Measurements from ENCODE around the gene ZFYVE9.
"Not testable (repeated sequence)": the region's sequence is repeated elsewhere in the genome, so short reads cannot be mapped to it uniquely, and the experiment has no call there.

ZFYVE9 gene

DNA sequence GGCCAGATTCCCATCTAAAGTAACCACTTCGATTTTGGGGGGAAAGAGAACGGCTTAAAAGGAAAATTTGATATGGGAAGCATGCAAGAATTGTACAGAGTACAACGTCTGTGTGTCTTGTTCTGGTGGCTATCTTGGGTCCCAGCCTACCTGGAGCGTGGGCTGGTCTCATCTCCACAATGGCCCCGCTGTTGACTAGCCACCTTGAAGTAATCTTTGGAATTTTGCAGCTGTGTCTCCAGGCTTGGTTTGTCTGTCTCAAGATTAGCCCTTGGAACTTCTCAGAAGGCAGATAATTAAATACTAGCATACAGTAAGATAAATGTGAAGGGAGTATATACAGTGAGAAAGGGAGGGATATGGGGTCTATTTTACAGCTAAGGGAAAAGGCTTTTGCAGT is 225.4 kb downstream of the ZFYVE9 start:
- TF ChIP-seq, protein P1, sequence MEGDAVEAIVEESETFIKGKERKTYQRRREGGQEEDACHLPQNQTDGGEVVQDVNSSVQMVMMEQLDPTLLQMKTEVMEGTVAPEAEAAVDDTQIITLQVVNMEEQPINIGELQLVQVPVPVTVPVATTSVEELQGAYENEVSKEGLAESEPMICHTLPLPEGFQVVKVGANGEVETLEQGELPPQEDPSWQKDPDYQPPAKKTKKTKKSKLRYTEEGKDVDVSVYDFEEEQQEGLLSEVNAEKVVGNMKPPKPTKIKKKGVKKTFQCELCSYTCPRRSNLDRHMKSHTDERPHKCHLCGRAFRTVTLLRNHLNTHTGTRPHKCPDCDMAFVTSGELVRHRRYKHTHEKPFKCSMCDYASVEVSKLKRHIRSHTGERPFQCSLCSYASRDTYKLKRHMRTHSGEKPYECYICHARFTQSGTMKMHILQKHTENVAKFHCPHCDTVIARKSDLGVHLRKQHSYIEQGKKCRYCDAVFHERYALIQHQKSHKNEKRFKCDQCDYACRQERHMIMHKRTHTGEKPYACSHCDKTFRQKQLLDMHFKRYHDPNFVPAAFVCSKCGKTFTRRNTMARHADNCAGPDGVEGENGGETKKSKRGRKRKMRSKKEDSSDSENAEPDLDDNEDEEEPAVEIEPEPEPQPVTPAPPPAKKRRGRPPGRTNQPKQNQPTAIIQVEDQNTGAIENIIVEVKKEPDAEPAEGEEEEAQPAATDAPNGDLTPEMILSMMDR (IDR thresholded peaks at IDR 0.05; ENCODE audit: control insufficient read depth, insufficient read depth, low read depth, low read length, missing control alignments): no peak
- H3K4me3 ChIP-seq (ENCODE audit: control insufficient read depth, low read depth, low read length): no peak overlapping the region
- no peak for DNase-seq (ENCODE audit: low read depth)

DNA sequence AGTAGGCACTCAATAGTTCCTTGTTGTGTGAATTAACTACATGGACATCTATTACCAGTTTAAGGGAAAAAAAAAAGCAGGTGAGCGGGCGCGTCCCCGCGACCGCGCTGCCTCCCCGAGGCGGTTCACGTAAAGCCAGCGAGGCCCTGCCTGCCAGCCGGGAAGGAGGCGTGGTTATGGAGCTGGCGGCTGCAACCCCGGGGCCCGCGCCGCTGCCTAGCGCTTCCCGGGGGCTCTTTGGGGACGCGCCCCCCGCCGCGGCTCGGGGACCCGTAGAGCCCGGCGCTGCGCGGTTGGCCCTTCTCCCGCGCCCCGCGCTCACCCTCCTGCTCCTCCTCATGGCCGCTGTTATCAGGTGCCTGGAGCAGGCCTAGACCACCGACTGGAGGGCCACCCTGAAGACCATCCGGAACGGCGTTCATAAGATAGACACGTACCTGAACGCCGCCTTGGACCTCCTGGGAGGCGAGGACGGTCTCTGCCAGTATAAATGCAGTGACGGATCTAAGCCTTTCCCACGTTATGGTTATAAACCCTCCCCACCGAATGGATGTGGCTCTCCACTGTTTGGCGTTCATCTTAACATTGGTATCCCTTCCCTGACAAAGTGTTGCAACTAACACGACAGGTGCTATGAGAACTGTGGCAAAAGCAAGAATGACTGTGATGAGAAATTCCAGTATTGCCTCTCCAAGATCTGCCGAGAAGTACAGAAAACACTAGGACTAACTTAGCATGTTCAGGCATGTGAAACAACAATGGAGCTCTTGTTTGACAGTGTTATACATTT is 226.7 kb downstream of the ZFYVE9 start:
- no peak overlapping the region; the same call in 1 of the 2 replicates for H3K4me3 ChIP-seq (ENCODE audit: control insufficient read depth, low read depth, low read length)
- TF ChIP-seq, protein P1 (IDR thresholded peaks at IDR 0.05; ENCODE audit: control insufficient read depth, insufficient read depth, low read depth, low read length, missing control alignments): no peak
- no peak for DNase-seq (ENCODE audit: low read depth)

DNA sequence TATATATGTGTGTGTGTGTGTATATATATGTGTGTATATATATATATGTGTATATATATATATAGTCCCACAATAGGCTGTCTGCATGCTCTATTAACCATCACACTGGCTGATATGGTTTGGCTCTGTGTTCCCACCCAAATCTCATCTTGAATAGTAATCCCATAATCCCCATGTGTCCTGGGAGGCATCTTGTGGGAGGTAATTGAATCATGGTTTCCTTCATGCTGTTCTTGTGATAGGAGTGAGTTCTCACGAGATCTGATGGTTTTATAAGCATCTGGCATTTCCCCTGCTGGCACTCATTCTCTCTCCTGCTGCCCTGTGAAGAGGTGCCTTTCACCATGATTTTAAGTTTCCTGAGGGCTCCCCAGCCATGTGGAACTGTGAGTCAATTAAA is 228.0 kb downstream of the ZFYVE9 start:
- H3K4me3 ChIP-seq (ENCODE audit: control insufficient read depth, low read depth, low read length); DNase-seq (ENCODE audit: low read depth): not testable (repeated sequence)

DNA sequence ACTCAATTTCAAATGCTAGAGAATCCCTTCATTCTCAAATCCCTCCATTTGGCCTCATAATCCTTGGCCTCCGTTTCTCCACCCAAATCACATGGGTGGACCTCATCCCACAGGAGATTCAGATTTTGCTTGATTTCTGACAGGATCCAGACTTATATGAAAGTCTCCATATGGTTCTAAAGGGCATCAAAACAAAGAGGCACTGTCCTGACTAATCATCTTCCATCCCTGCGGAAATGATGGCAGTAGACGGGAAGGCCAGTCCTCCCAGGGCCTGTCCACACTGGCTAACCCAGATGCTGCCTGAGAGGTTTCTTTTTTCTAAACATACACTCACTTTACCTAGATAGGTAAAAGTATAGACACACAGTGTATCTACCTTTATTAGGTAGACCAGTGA is 243.5 kb downstream of the ZFYVE9 start:
- H3K4me3 ChIP-seq (ENCODE audit: control insufficient read depth, low read depth, low read length): no peak overlapping the region
- TF ChIP-seq, protein P1 (IDR thresholded peaks at IDR 0.05; ENCODE audit: control insufficient read depth, insufficient read depth, low read depth, low read length, missing control alignments): no peak
- DNase-seq (ENCODE audit: low read depth): no peak

DNA sequence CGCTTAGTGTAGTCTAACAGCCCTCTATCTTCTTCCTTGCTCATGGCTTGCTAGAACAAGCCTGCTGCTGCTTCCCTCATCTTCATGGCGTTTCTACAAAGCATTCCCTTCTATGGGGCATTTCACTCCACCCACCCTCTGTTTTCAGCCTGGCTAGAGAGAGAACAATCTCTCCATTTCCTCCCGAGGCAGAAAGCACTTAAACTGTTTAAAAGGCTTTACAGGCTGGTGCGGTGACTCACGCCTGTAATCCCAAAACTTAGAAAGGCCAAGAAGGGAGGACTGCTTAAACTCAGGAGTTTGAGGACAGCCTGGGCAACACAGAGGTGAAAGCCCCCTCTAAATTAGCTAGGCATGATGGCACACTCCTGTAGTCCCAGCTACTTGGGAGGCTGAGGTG is 244.6 kb downstream of the ZFYVE9 start:
- H3K4me3 ChIP-seq (ENCODE audit: control insufficient read depth, low read depth, low read length): no peak overlapping the region
- DNase-seq (ENCODE audit: low read depth): no peak
- TF ChIP-seq, protein P1 (IDR thresholded peaks at IDR 0.05; ENCODE audit: control insufficient read depth, insufficient read depth, low read depth, low read length, missing control alignments): no peak

DNA sequence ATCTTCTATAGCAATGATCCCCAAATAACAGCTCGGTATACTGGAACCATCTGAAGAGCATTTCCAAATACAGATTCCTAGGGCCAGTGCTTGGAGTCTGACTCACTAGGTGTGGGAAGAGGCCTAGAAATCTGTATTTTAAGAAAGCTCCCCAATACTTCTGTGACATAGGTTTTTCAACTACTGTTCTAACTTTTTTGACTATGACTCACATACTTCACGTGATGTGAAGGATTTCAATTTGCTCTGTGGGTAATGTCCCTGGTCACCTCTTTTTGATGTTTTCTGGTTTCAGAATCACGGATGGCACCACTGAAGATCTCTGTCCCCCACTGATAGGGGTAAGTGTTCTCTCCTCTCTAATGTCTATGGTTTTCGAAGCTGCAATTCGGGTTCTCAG is 251.3 kb downstream of the ZFYVE9 start:
- DNase-seq (ENCODE audit: low read depth): no peak
- TF ChIP-seq, protein P1 (IDR thresholded peaks at IDR 0.05; ENCODE audit: control insufficient read depth, insufficient read depth, low read depth, low read length, missing control alignments): no peak

More for the DNA sequence above, 251.3 kb downstream of the ZFYVE9 start:
- no peak overlapping the region for H3K4me3 ChIP-seq (ENCODE audit: control insufficient read depth, low read depth, low read length)

All from AG09309 (cell line).